Measurements from ENCODE around the gene DDX5.

DNA sequence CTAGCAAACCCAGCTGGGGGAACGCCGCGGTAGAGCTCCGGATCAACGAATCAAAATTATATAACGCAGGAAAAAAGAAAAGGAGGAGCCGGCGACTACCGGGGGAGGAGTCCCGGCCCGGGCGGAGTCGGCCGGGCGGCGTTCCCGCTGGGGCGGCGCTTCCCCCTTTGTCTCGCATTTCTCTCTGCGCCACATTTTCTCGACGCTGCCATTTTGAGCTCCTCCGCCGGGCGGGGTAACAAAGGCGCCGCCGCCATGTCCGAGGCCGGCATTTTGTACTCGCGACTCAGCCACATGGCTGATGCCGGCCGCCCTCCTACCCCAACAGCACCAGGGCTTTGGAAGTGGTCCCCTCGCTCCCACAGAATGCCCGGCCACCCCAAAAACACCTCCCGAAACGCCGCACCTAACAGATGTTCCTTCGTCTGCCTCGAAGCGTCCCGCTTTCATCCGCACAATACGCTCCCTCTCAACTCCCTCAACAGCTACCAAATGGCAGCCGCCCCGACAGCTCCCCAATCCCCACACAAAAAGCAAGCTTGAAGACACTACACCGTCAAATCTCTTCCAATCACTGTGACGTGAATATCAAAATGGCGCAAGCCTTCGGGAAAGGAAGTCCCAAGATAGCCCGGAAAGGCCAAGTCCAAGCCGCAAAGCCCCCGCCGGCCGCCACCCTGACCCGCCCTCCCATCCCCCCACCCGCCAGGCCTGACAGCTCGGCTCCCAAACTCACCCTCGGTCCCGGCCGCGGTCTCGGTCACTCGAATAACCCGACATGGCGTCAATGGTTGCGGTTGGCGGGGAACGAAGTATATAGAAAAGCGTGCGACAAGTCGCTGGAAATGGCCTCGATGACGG lies 519 bp downstream of the DDX5 start:
- TF ChIP-seq, protein P1, sequence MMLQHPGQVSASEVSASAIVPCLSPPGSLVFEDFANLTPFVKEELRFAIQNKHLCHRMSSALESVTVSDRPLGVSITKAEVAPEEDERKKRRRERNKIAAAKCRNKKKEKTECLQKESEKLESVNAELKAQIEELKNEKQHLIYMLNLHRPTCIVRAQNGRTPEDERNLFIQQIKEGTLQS (IDR thresholded peaks at IDR 0.05): no peak; the same call in 1 of the 2 replicates
- TF ChIP-seq SIN3A (IDR thresholded peaks at IDR 0.05; ENCODE audit: low read depth) (peak; percentile 49; the same call in 1 of the 2 replicates), POLR2A (IDR thresholded peaks at IDR 0.05; ENCODE audit: borderline replicate concordance, extremely low read depth, insufficient read depth, insufficient read length) (no peak), YY1 (IDR thresholded peaks at IDR 0.05; ENCODE audit: extremely low read depth, insufficient replicate concordance, low read depth, low read length) (peak; percentile 97), SRF (IDR thresholded peaks at IDR 0.05; ENCODE audit: low read depth) (no peak)
- TF ChIP-seq, protein P2, sequence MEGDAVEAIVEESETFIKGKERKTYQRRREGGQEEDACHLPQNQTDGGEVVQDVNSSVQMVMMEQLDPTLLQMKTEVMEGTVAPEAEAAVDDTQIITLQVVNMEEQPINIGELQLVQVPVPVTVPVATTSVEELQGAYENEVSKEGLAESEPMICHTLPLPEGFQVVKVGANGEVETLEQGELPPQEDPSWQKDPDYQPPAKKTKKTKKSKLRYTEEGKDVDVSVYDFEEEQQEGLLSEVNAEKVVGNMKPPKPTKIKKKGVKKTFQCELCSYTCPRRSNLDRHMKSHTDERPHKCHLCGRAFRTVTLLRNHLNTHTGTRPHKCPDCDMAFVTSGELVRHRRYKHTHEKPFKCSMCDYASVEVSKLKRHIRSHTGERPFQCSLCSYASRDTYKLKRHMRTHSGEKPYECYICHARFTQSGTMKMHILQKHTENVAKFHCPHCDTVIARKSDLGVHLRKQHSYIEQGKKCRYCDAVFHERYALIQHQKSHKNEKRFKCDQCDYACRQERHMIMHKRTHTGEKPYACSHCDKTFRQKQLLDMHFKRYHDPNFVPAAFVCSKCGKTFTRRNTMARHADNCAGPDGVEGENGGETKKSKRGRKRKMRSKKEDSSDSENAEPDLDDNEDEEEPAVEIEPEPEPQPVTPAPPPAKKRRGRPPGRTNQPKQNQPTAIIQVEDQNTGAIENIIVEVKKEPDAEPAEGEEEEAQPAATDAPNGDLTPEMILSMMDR (IDR thresholded peaks at IDR 0.05 in 2 of 3, conservative IDR thresholded peaks at IDR 0.05 in 1 of 3; ENCODE audit: borderline replicate concordance in 1 of 3, insufficient read depth in 1 of 3, low read depth in 2 of 3, low read length in 2 of 3): no peak
- TF ChIP-seq, protein P3, sequence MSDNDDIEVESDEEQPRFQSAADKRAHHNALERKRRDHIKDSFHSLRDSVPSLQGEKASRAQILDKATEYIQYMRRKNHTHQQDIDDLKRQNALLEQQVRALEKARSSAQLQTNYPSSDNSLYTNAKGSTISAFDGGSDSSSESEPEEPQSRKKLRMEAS (IDR thresholded peaks at IDR 0.05): peak; percentile 85
